ENCODE data around the gene SLC44A5.

- TF ChIP-seq RCOR1 (conservative IDR thresholded peaks at IDR 0.05; ENCODE audit: low read depth, low read length), result no peak
- TF ChIP-seq NR2F1 (conservative IDR thresholded peaks at IDR 0.05), result no peak
- TF ChIP-seq POLR2A (IDR thresholded peaks at IDR 0.05; ENCODE audit: low read depth, low read length), result no peak
- no peak for TF ChIP-seq EZH2 (IDR thresholded peaks at IDR 0.05; ENCODE audit: borderline replicate concordance, control insufficient read depth, low read depth, low read length)
- TF ChIP-seq CTCF (IDR thresholded peaks at IDR 0.05 in 2 of 3, conservative IDR thresholded peaks at IDR 0.05 in 1 of 3; ENCODE audit: control insufficient read depth in 2 of 3, extremely low read depth in 1 of 3, insufficient read depth in 1 of 3, low read depth in 3 of 3, low read length in 3 of 3), result no peak
- no peak for TF ChIP-seq RFX5 (IDR thresholded peaks at IDR 0.05; ENCODE audit: low read depth, low read length)
- TF ChIP-seq EP300 (IDR thresholded peaks at IDR 0.05; ENCODE audit: borderline replicate concordance in 1 of 2, control insufficient read depth in 1 of 2, low read depth in 2 of 2, low read length in 2 of 2), result no peak
- TF ChIP-seq ESRRA (IDR thresholded peaks at IDR 0.05; ENCODE audit: low read length), result no peak
- TF ChIP-seq YY1 (IDR thresholded peaks at IDR 0.05; ENCODE audit: low read depth, low read length), result no peak
- no peak for TF ChIP-seq PRDM15 (CRISPR knock-in tag; IDR thresholded peaks at IDR 0.05)
Measured at GRCh38 chr1:75174031-75174760, 436.7 kb downstream of the SLC44A5 start.

All from GM12878 (cell line).